ENCODE data around the gene CTNNBL1. TPM values are rescaled to one million over a fixed set of nuclear protein-coding genes. Genes with fewer than 3 reads are reported as not detected.
A peak's percentile ranks its signal among the peaks of the same experiment; 100 is the strongest.

Gene CTNNBL1
- total and polyA plus RNA-seq, 2 experiments from 2014 or later = 36.3 to 68.7 TPM

DNA sequence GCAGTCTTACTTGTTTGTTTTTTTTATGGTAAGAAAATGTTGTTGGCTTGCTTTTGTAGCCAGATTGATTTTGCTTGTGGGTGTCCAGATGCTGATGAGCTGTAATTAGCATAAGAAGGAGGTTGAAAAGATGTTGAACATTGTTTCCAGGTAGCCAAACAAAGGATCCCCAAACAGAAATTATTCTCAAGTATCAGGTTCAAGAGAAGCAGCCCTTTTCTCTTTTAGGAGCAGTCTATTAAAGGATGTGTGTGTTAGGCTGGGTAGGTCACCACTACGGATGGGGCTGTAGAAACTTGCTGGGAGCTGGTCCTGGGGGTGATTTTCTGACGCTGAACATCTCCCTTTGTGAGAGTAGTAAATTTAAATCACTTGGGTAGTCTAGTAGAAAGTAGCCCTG, 122.2 kb downstream of the CTNNBL1 start:
- Mint-ChIP-seq H3K36me3 (ENCODE audit: low read depth) (no peaks in the 10 kb centered on the region), H3K4me3 (peak overlapping the region; percentile 8; the same call in 1 of the 3 replicates), H3K4me1 (peaks cover 30% of the 10 kb centered on the region), H3K27me3 (ENCODE audit: insufficient read depth, low read depth, poor library complexity) (peaks cover 2% of the 10 kb centered on the region), H3K27ac (no peak overlapping the region; the same call in 1 of the 2 replicates), H3K9me3 (no peaks in the 10 kb centered on the region)
- no peaks in the 10 kb centered on the region for H3K27me3 ChIP-seq (ENCODE audit: insufficient read depth)
- H3K27ac ChIP-seq (ENCODE audit: low read depth) = no peak overlapping the region
- H3K4me3 ChIP-seq = no peak overlapping the region
- peak; percentile 61 for DNase-seq (ENCODE audit: low spot score)
- H3F3A ChIP-seq (replicated peaks; ENCODE audit: low read depth) = no peaks in the 10 kb centered on the region
- peaks cover 27% of the 10 kb centered on the region for H3K4me1 ChIP-seq (ENCODE audit: insufficient read depth)
- no peaks in the 10 kb centered on the region for H3K36me3 ChIP-seq (ENCODE audit: insufficient read depth)
- H4K20me1 ChIP-seq (replicated peaks; ENCODE audit: insufficient read depth) = no peaks in the 10 kb centered on the region
- H3K9me2 ChIP-seq (ENCODE audit: insufficient read depth) = no peaks in the 10 kb centered on the region
- ATAC-seq = peak; percentile 74
- no peak overlapping the region for H2AFZ ChIP-seq
- H3K4me2 ChIP-seq = 0 out of 2 replicates have a peak overlapping the region, but pooled peaks have one; percentile 24
- TF ChIP-seq POLR2AphosphoS5 (IDR thresholded peaks at IDR 0.05; ENCODE audit: low read depth) = no peak
- no peak for TF ChIP-seq EZH2 (IDR thresholded peaks at IDR 0.05; ENCODE audit: low read depth, unreplicated experiment)
- TF ChIP-seq, protein P1, sequence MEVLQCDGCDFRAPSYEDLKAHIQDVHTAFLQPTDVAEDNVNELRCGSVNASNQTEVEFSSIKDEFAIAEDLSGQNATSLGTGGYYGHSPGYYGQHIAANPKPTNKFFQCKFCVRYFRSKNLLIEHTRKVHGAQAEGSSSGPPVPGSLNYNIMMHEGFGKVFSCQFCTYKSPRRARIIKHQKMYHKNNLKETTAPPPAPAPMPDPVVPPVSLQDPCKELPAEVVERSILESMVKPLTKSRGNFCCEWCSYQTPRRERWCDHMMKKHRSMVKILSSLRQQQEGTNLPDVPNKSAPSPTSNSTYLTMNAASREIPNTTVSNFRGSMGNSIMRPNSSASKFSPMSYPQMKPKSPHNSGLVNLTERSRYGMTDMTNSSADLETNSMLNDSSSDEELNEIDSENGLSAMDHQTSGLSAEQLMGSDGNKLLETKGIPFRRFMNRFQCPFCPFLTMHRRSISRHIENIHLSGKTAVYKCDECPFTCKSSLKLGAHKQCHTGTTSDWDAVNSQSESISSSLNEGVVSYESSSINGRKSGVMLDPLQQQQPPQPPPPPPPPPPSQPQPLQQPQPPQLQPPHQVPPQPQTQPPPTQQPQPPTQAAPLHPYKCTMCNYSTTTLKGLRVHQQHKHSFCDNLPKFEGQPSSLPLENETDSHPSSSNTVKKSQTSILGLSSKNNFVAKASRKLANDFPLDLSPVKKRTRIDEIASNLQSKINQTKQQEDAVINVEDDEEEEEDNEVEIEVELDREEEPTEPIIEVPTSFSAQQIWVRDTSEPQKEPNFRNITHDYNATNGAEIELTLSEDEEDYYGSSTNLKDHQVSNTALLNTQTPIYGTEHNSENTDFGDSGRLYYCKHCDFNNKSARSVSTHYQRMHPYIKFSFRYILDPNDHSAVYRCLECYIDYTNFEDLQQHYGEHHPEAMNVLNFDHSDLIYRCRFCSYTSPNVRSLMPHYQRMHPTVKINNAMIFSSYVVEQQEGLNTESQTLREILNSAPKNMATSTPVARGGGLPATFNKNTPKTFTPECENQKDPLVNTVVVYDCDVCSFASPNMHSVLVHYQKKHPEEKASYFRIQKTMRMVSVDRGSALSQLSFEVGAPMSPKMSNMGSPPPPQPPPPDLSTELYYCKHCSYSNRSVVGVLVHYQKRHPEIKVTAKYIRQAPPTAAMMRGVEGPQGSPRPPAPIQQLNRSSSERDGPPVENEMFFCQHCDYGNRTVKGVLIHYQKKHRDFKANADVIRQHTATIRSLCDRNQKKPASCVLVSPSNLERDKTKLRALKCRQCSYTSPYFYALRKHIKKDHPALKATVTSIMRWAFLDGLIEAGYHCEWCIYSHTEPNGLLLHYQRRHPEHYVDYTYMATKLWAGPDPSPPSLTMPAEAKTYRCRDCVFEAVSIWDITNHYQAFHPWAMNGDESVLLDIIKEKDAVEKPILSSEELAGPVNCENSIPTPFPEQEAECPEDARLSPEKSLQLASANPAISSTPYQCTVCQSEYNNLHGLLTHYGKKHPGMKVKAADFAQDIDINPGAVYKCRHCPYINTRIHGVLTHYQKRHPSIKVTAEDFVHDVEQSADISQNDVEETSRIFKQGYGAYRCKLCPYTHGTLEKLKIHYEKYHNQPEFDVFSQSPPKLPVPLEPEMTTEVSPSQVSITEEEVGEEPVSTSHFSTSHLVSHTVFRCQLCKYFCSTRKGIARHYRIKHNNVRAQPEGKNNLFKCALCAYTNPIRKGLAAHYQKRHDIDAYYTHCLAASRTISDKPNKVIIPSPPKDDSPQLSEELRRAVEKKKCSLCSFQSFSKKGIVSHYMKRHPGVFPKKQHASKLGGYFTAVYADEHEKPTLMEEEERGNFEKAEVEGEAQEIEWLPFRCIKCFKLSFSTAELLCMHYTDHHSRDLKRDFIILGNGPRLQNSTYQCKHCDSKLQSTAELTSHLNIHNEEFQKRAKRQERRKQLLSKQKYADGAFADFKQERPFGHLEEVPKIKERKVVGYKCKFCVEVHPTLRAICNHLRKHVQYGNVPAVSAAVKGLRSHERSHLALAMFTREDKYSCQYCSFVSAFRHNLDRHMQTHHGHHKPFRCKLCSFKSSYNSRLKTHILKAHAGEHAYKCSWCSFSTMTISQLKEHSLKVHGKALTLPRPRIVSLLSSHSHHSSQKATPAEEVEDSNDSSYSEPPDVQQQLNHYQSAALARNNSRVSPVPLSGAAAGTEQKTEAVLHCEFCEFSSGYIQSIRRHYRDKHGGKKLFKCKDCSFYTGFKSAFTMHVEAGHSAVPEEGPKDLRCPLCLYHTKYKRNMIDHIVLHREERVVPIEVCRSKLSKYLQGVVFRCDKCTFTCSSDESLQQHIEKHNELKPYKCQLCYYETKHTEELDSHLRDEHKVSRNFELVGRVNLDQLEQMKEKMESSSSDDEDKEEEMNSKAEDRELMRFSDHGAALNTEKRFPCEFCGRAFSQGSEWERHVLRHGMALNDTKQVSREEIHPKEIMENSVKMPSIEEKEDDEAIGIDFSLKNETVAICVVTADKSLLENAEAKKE (CRISPR knock-in tag; IDR thresholded peaks at IDR 0.05) = no peak
- TF ChIP-seq STAT1 (IDR thresholded peaks at IDR 0.05; ENCODE audit: unreplicated experiment) = no peak
- no peak for TF ChIP-seq JUNB (IDR thresholded peaks at IDR 0.05; ENCODE audit: unreplicated experiment)
- TF ChIP-seq NANOG (IDR thresholded peaks at IDR 0.05; ENCODE audit: borderline replicate concordance) = 0 out of 2 replicates have a peak, but pooled peaks have one; percentile 24
- no peaks in the 10 kb centered on the region for H3K79me2 ChIP-seq (replicated peaks; ENCODE audit: insufficient read depth)

DNA sequence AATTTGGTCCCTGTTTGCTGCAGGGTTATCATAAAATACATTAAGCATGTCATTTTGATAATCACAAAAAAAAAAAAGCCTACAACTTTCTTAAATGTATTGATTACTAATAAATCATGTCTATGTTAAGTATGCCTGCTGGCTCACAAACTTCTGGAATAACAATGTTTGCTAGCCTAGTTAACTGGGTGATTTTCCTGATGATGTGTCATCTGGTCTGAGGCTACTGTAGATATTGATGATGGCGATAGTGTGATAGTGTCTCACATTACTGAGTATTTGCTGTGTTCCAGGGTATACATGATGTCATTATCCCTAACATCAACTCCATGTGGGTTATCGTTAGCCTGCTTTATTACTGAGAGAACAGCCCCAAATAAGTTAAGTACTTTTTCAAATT, 122.9 kb downstream of the CTNNBL1 start:
- H3K4me3 ChIP-seq = no peak overlapping the region
- H3K79me2 ChIP-seq (replicated peaks; ENCODE audit: insufficient read depth) = no peaks in the 10 kb centered on the region
- 0 out of 2 replicates have a peak overlapping the region, but pooled peaks have one; percentile 24 for H3K4me2 ChIP-seq
- H3K27ac ChIP-seq (ENCODE audit: low read depth) = no peak overlapping the region
- H3K9me2 ChIP-seq (ENCODE audit: insufficient read depth) = no peaks in the 10 kb centered on the region
- no peak overlapping the region for H2AFZ ChIP-seq
- ATAC-seq (no peak), DNase-seq (ENCODE audit: low spot score) (no peak)
- H3K4me1 ChIP-seq (ENCODE audit: insufficient read depth) = peaks cover 29% of the 10 kb centered on the region
- H3K27me3 ChIP-seq (ENCODE audit: insufficient read depth) = no peaks in the 10 kb centered on the region
- no peaks in the 10 kb centered on the region for H3K9me3 Mint-ChIP-seq
- no peaks in the 10 kb centered on the region for H3K36me3 ChIP-seq (ENCODE audit: insufficient read depth)
- H3F3A ChIP-seq (replicated peaks; ENCODE audit: low read depth) = no peaks in the 10 kb centered on the region
- H3K4me3 Mint-ChIP-seq = no peak overlapping the region
- H4K20me1 ChIP-seq (replicated peaks; ENCODE audit: insufficient read depth) = no peaks in the 10 kb centered on the region
- H3K36me3 Mint-ChIP-seq (ENCODE audit: low read depth) = no peaks in the 10 kb centered on the region
- peaks cover 36% of the 10 kb centered on the region for H3K4me1 Mint-ChIP-seq
- H3K27me3 Mint-ChIP-seq (ENCODE audit: insufficient read depth, low read depth, poor library complexity) = peaks cover 2% of the 10 kb centered on the region
- H3K27ac Mint-ChIP-seq = no peak overlapping the region
- TF ChIP-seq, protein P1 (CRISPR knock-in tag; IDR thresholded peaks at IDR 0.05) = no peak
- no peak for TF ChIP-seq EZH2phosphoT487 (IDR thresholded peaks at IDR 0.05; ENCODE audit: unreplicated experiment)

Measured in GM23338 (cell line).